Panc1 (cell line): Measurements from ENCODE around the gene SCAP. TPM values are rescaled to one million over a fixed set of nuclear protein-coding genes. Genes with fewer than 3 reads are reported as not detected.

Experiments
- ATAC-seq: fragments of 200-7000 bp; cut with Tn5 transposase; 2 replicates; pipeline ENCODE4 v1.9.1; 2020; ENCODE audit warnings: mild to moderate bottlenecking, moderate library complexity
- BruUV-seq: library from RNA; stranded (reverse); fragments of 400-500 nt; replicated peaks from 2 replicates; lab custom pipeline; 2021; lab: Mats Ljungman, UMichigan
- CTCF ChIA-PET: fragments of 300-600 bp; sonication (Branson Sonifier 250); formaldehyde crosslinking; loops from one replicate; lab custom pipeline; 2022; ENCODE audit warnings: antibody characterized with exemption; lab: Charles Lee
- POLR2A ChIA-PET: fragments of 300-600 bp; sonication (Branson Sonifier 250); formaldehyde crosslinking; loops from one replicate; lab custom pipeline; 2022; ENCODE audit warnings: antibody characterized with exemption; lab: Charles Lee
- DNase-seq: peaks from one replicate; pipeline ENCODE4 v3.0.0-alpha.2; 2010; ENCODE audit warnings: low read depth, low spot score
- H3K27ac ChIP-seq: 2 replicates; pipeline ENCODE4 v1.5.1; 2011; ENCODE audit warnings: mild to moderate bottlenecking, low read length, inconsistent platforms
- H3K27me3 ChIP-seq: fragments of 200-500 bp; sonication (Bioruptor generic); 2 replicates; pipeline ENCODE4 v1.6.0; 2014; ENCODE audit warnings: low read length, inconsistent platforms; ENCODE audit not compliant: control insufficient read depth, insufficient read depth
- H3K36me3 ChIP-seq: fragments of 200-500 bp; sonication (Bioruptor generic); 2 replicates; pipeline ENCODE4 v1.5.1; 2014; ENCODE audit warnings: inconsistent platforms, mild to moderate bottlenecking, low read length, moderate library complexity; ENCODE audit not compliant: control insufficient read depth, insufficient read depth
- H3K4me1 ChIP-seq: 2 replicates; pipeline ENCODE4 v1.5.1; 2011; ENCODE audit warnings: inconsistent platforms, mild to moderate bottlenecking, low read length, moderate library complexity; ENCODE audit not compliant: control insufficient read depth, insufficient read depth
- H3K4me3 ChIP-seq, 2 experiments: 2 replicates each; pipeline ENCODE4 v1.5.1; 2011 to 2012; ENCODE audit warnings: low read depth in 2 of 2, low read length in 2 of 2, mild to moderate bottlenecking in 2 of 2, inconsistent platforms in 1 of 2, moderate library complexity in 1 of 2
- H3K9me3 ChIP-seq: fragments of 200-500 bp; sonication (Bioruptor generic); 2 replicates; pipeline ENCODE4 v1.5.1; 2014; ENCODE audit warnings: low read depth, mild to moderate bottlenecking, inconsistent platforms, low read length, moderate library complexity; ENCODE audit not compliant: control insufficient read depth, insufficient read depth
- CTCF ChIP-seq: fragments of 450-650 bp; IDR thresholded peaks from 2 replicates; pipeline ENCODE4 v1.5.1; 2017; ENCODE audit warnings: mild to moderate bottlenecking
- POLR2AphosphoS5 ChIP-seq: IDR thresholded peaks from 2 replicates; pipeline ENCODE4 v1.6.1; 2012; ENCODE audit warnings: mild to moderate bottlenecking, low read depth, low read length, moderate library complexity
- REST ChIP-seq, 2 experiments: IDR thresholded peaks; 2 replicates each; pipeline ENCODE4 v1.6.1; 2011 to 2012; ENCODE audit warnings: low read depth in 2 of 2, control low read depth in 1 of 2, low read length in 1 of 2, mild to moderate bottlenecking in 1 of 2, moderate library complexity in 1 of 2; ENCODE audit not compliant: insufficient read depth in 1 of 2
- SIN3A ChIP-seq: IDR thresholded peaks from 2 replicates; pipeline ENCODE4 v1.6.1; 2012; ENCODE audit warnings: low read depth, mild to moderate bottlenecking, low read length, moderate library complexity, borderline replicate concordance; ENCODE audit not compliant: insufficient read depth
- TCF7L2 ChIP-seq: IDR thresholded peaks from 2 replicates; pipeline ENCODE4 v1.6.1; 2011; ENCODE audit warnings: mild to moderate bottlenecking, low read depth, low read length, inconsistent platforms
- in situ Hi-C: cut with HindIII; loops from 2 replicates; pipeline ENCODE4 v1.10.0; 2016; ENCODE audit warnings: low sequenced_read_pairs, low pct_unique_long_range_greater_than_20kb
- intact Hi-C: fragments of 100-400 bp; cut with micrococcal nuclease; formaldehyde crosslinking; loops from one replicate; pipeline ENCODE4 v1.10.0; 2022; ENCODE audit not compliant: unreplicated experiment
- total RNA-seq: library from RNA; stranded (reverse); gene quantifications from one replicate; pipeline ENCODE4 v1.2.1, GENCODE V29; 2021; ENCODE audit not compliant: unreplicated experiment

The SCAP gene
- total RNA-seq, 1 experiment from 2014 or later, result 49.7 TPM

GRCh38 chr3:47380026-47380600 is 95.6 kb downstream of the SCAP start:
- Histone ChIP-seq H3K27me3 (no peaks in the 10 kb centered on the region), H3K4me1 (peaks cover 6% of the 10 kb centered on the region; the same call in 1 of the 2 replicates), H3K36me3 (no peaks in the 10 kb centered on the region), H3K27ac (peak overlapping the region; percentile 93), H3K9me3 (no peaks in the 10 kb centered on the region), H3K4me3 (peak overlapping the region; percentile 89 to 92)
- CTCF ChIA-PET, result interaction anchor here (0.5 to 0.6 kb wide), 2 partner anchors 168 to 408 kb away, joined by 3 to 10 read pairs; no protein-coding TSS in a partner anchor
- in situ Hi-C loops (no loop called here), intact Hi-C loops (no loop called here)
- ATAC-seq (no peak; the same call in none of the 2 replicates), DNase-seq (no peak)
- TF ChIP-seq REST (IDR thresholded peaks at IDR 0.05; ENCODE audit: insufficient read depth in 1 of 2, low read depth in 2 of 2, low read length in 1 of 2) (no peak), SIN3A (no peak), POLR2AphosphoS5 (no peak), CTCF (no peak)
- no TSS peak for BruUV-seq
- POLR2A ChIA-PET, result interaction anchor here (0.9 kb wide), 1 partner anchor 86 kb away, joined by 6 read pairs; no protein-coding TSS in a partner anchor

GRCh38 chr3:47379411-47379899 is 96.3 kb downstream of the SCAP start:
- peak overlapping the region; percentile 93 for H3K27ac ChIP-seq
- no peaks in the 10 kb centered on the region for H3K9me3 ChIP-seq
- TF ChIP-seq SIN3A (no peak), TCF7L2 (no peak), POLR2AphosphoS5 (no peak; the same call in 1 of the 2 replicates), CTCF (no peak), REST (IDR thresholded peaks at IDR 0.05; ENCODE audit: insufficient read depth in 1 of 2, low read depth in 2 of 2, low read length in 1 of 2) (no peak)
- no peaks in the 10 kb centered on the region for H3K27me3 ChIP-seq
- ChIA-PET CTCF (no interaction called here), POLR2A (no interaction called here)
- no peaks in the 10 kb centered on the region for H3K36me3 ChIP-seq
- H3K4me1 ChIP-seq, result peaks cover 6% of the 10 kb centered on the region; the same call in 1 of the 2 replicates
- no TSS peak for BruUV-seq
- ATAC-seq, result no peak
- peak overlapping the region; percentile 89 to 92 for H3K4me3 ChIP-seq
- in situ Hi-C loops, result no loop called here
- no peak for DNase-seq
- intact Hi-C loops, result no loop called here
